Stomach smooth muscle (tissue), 2 donors: ENCODE data around the gene STAT3.
"Not testable (repeated sequence)": the region's sequence is repeated elsewhere in the genome, so short reads cannot be mapped to it uniquely, and the experiment has no call there.

ENCODE experiments used
- H3K27ac ChIP-seq: one replicate; pipeline ENCODE4 v1.7.0; 2013; ENCODE audit warnings: mild to moderate bottlenecking, low read length, inconsistent platforms
- H3K27me3 ChIP-seq, 2 donors: one replicate each; pipeline ENCODE4 v1.7.0; 2013; ENCODE audit warnings: low read length in 2 of 2; ENCODE audit not compliant: insufficient read depth in 2 of 2, control insufficient read depth in 1 of 2
- H3K36me3 ChIP-seq, 2 donors: one replicate each; pipeline ENCODE4 v1.7.0; 2013; ENCODE audit warnings: low read length in 2 of 2; ENCODE audit not compliant: control insufficient read depth in 2 of 2, insufficient read depth in 2 of 2
- H3K4me1 ChIP-seq: one replicate; pipeline ENCODE4 v1.7.0; 2013; ENCODE audit warnings: low read length; ENCODE audit not compliant: control insufficient read depth, insufficient read depth
- H3K4me3 ChIP-seq, 2 donors: one replicate each; pipeline ENCODE4 v1.7.0; 2013; ENCODE audit warnings: low read length in 2 of 2
- H3K9ac ChIP-seq, 2 donors: one replicate each; pipeline ENCODE4 v1.7.0; 2013; ENCODE audit warnings: low read length in 2 of 2, mild to moderate bottlenecking in 1 of 2
- H3K9me3 ChIP-seq, 2 donors: one replicate each; pipeline ENCODE4 v1.7.0; 2013; ENCODE audit warnings: low read length in 2 of 2; ENCODE audit not compliant: control insufficient read depth in 2 of 2
- donor health status: healthy.
- donor health status: Pancreatic carcinoma.

Gene STAT3

GRCh38 chr17:42363231-42363630, 25.0 kb downstream of the STAT3 start:
- Histone ChIP-seq H3K9me3 (no peaks in the 10 kb centered on the region), H3K36me3 (no peaks in the 10 kb centered on the region), H3K9ac (no peak overlapping the region), H3K27me3 (no peaks in the 10 kb centered on the region), H3K4me1 (peaks cover 33% of the 10 kb centered on the region), H3K4me3 (no peak overlapping the region), H3K27ac (peak overlapping the region; percentile 53)

DNA sequence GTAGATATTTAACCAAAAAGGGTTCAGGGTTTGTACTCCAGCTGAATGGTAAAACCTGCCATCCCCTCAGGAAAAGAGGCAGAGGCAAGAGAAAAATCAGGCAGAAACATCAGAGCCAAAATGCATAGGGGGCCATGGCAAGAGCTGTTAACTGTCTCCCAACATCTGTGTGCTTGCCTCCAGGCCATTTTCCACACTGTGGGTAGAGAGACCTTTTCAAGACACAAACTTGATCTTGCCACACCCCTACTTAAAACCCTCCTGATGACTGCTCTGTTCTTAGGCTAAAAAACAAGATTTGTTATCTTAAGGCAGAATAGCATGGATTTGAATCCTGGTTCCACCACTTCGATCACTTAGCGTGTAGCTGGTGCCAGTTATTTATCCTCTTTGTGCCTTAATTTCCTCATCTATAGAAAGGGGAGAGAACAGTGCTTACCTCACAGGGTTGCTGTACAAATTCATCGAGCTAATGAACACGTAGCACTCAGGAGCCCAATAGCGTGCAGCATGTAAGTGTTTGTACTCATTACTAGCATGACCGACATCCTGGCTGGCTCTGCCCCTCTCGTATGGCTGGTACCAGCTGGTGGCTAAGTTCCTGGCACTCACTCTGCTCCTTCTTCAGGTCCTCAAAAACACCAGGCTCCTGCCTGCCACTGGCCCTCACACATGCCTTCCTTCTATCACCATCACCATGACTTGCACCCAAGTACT, 25.8 kb downstream of the STAT3 start:
- Histone ChIP-seq H3K4me3 (peak overlapping the region in 1 of 2 donors; percentile 15), H3K27me3 (no peaks in the 10 kb centered on the region), H3K9ac (no peak overlapping the region), H3K9me3 (no peaks in the 10 kb centered on the region), H3K36me3 (no peaks in the 10 kb centered on the region), H3K4me1 (peaks cover 33% of the 10 kb centered on the region), H3K27ac (peak overlapping the region; percentile 53)

DNA sequence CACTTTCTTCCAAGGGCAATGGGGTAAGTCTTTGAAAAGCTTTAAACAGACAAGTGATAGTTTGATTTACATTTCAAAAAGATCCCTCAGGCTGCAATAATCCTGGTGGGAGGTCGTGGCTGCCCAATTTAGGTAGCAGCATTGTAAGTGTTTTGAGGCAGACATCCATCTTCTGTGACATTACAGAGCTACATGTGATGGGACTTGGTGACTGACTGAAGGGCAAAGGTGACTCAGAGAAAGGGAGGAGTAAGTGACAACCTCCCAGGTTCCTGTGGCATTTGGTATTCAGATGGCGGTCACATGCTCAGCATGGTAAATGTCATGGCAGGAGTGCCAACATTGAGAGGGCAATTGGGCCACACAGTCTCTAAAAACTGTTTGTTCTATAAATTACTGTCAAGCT, 26.5 kb downstream of the STAT3 start:
- Histone ChIP-seq H3K9ac (no peak overlapping the region), H3K36me3 (no peaks in the 10 kb centered on the region), H3K9me3 (no peaks in the 10 kb centered on the region), H3K4me1 (peaks cover 29% of the 10 kb centered on the region), H3K27me3 (no peaks in the 10 kb centered on the region), H3K4me3 (no peak overlapping the region), H3K27ac (peak overlapping the region; percentile 53)

GRCh38 chr17:42360388-42360787, 27.9 kb downstream of the STAT3 start:
- H3K36me3 ChIP-seq, H3K27ac ChIP-seq, H3K4me3 ChIP-seq, H3K27me3 ChIP-seq, H3K9me3 ChIP-seq, H3K9ac ChIP-seq: not testable (repeated sequence)
- peaks cover 26% of the 10 kb centered on the region for H3K4me1 ChIP-seq

GRCh38 chr17:42359133-42359532, 29.1 kb downstream of the STAT3 start:
- H3K27me3 ChIP-seq, result no peaks in the 10 kb centered on the region
- peaks cover 26% of the 10 kb centered on the region for H3K4me1 ChIP-seq
- no peak overlapping the region for H3K27ac ChIP-seq
- H3K36me3 ChIP-seq, result no peaks in the 10 kb centered on the region
- H3K9ac ChIP-seq, result no peak overlapping the region
- no peak overlapping the region for H3K4me3 ChIP-seq
- H3K9me3 ChIP-seq, result no peaks in the 10 kb centered on the region

GRCh38 chr17:42358434-42358833, 29.8 kb downstream of the STAT3 start:
- peaks cover 20% of the 10 kb centered on the region for H3K4me1 ChIP-seq
- no peak overlapping the region for H3K9ac ChIP-seq
- no peak overlapping the region for H3K27ac ChIP-seq

GRCh38 chr17:42354956-42355843, 33.0 kb downstream of the STAT3 start:
- H3K27ac ChIP-seq, result no peak overlapping the region
- H3K9ac ChIP-seq, result no peak overlapping the region
- H3K9me3 ChIP-seq, result no peaks in the 10 kb centered on the region
- no peaks in the 10 kb centered on the region for H3K4me1 ChIP-seq
- no peak overlapping the region for H3K4me3 ChIP-seq
- H3K36me3 ChIP-seq, result no peaks in the 10 kb centered on the region
- H3K27me3 ChIP-seq, result no peaks in the 10 kb centered on the region

More at GRCh38 chr17:42358434-42358833, 29.8 kb downstream of the STAT3 start:
- Histone ChIP-seq H3K27me3 (no peaks in the 10 kb centered on the region), H3K36me3 (no peaks in the 10 kb centered on the region), H3K9me3 (no peaks in the 10 kb centered on the region), H3K4me3 (no peak overlapping the region)

- H3K4me1 ChIP-seq, result peaks cover 17% of the 10 kb centered on the region
- no peaks in the 10 kb centered on the region for H3K9me3 ChIP-seq
- no peak overlapping the region for H3K9ac ChIP-seq
- no peaks in the 10 kb centered on the region for H3K27me3 ChIP-seq
- peaks cover 13 to 16% of the 10 kb centered on the region in 2 donors for H3K36me3 ChIP-seq
- no peak overlapping the region for H3K27ac ChIP-seq
- H3K4me3 ChIP-seq, result no peak overlapping the region
Measured at GRCh38 chr17:42348104-42348503, 40.1 kb downstream of the STAT3 start.

- Histone ChIP-seq H3K9ac (no peak overlapping the region), H3K27me3 (no peaks in the 10 kb centered on the region), H3K27ac (no peak overlapping the region), H3K36me3 (peaks cover 15 to 19% of the 10 kb centered on the region in 2 donors), H3K9me3 (no peaks in the 10 kb centered on the region), H3K4me1 (peaks cover 17% of the 10 kb centered on the region), H3K4me3 (no peak overlapping the region)
Measured at GRCh38 chr17:42347606-42348005, 40.6 kb downstream of the STAT3 start.

DNA sequence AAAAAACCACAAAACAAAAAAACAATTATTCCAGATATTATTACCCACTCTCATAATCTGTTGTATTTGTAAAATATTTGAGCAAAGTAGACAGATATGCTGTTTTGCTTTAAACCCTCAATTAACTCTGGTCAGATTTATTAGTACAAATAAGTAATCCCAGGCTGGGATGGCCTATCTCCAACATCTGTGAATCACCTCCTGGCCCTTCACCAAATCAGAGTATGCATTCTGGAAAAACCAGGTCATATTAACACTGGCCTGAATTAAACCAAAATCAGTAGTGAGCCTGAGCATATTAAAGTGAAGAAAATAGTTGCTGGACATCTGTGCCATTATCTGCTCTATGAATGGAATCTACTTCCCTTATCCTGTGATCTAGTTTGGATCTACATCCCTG, 41.0 kb downstream of the STAT3 start:
- Histone ChIP-seq H3K36me3 (peaks cover 17 to 22% of the 10 kb centered on the region in 2 donors), H3K27me3 (no peaks in the 10 kb centered on the region), H3K27ac (no peak overlapping the region), H3K9me3 (no peaks in the 10 kb centered on the region), H3K4me1 (peaks cover 17% of the 10 kb centered on the region), H3K9ac (no peak overlapping the region), H3K4me3 (no peak overlapping the region)

DNA sequence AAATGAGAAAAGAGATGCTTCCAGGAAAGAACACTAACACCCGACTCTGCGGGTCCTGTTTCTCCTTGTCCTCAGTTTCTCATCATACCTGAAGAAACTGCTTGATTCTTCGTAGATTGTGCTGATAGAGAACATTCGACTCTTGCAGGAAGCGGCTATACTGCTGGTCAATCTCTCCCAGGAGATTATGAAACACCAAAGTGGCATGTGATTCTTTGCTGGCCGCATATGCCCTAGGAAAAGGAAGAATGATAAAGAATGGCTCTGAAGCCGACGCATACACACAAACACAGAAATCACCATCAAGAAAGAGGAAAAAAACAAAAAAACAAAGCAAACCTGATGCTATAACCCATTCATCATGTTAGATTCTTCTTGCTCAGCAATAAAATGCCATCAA, 41.8 kb downstream of the STAT3 start:
- Histone ChIP-seq H3K4me3 (no peak overlapping the region), H3K4me1 (peaks cover 17% of the 10 kb centered on the region), H3K36me3 (peaks cover 21 to 26% of the 10 kb centered on the region in 2 donors), H3K27ac (no peak overlapping the region), H3K9me3 (no peaks in the 10 kb centered on the region), H3K9ac (no peak overlapping the region), H3K27me3 (no peaks in the 10 kb centered on the region)
